GM12872 (cell line): Measurements from ENCODE around the gene KLHL12.

Experiments
- CTCF ChIP-seq: IDR thresholded peaks from 3 replicates; pipeline ENCODE4 v1.5.1; 2011; ENCODE audit warnings: low read depth, mild to moderate bottlenecking, low read length, moderate library complexity; ENCODE audit not compliant: insufficient read depth

KLHL12 gene

GRCh38 chr1:202873026-202873425, 54.0 kb downstream of the KLHL12 start:
- no peak for TF ChIP-seq CTCF

GRCh38 chr1:202871367-202871766, 55.7 kb downstream of the KLHL12 start:
- no peak for TF ChIP-seq CTCF

GRCh38 chr1:202862679-202863560, 64.1 kb downstream of the KLHL12 start:
- no peak for TF ChIP-seq CTCF

- TF ChIP-seq CTCF = no peak
Observed at GRCh38 chr1:202861420-202862132, 65.5 kb downstream of the KLHL12 start.

- TF ChIP-seq CTCF = no peak
Observed at GRCh38 chr1:202860744-202861419, 66.2 kb downstream of the KLHL12 start.

- TF ChIP-seq CTCF = no peak
Observed at GRCh38 chr1:202858789-202859414, 68.1 kb downstream of the KLHL12 start.

- TF ChIP-seq CTCF = no peak
Observed at GRCh38 chr1:202858331-202858730, 68.7 kb downstream of the KLHL12 start.
